GM19372 (cell line): ENCODE data around the gene GLT6D1.

Source experiments
- ATAC-seq: cut with Tn5 transposase; IDR thresholded peaks from one replicate; pipeline ENCODE4 v1.9.1; 2021; ENCODE audit warnings: mild to moderate bottlenecking, low read depth, moderate library complexity; ENCODE audit not compliant: unreplicated experiment

The GLT6D1 gene

DNA sequence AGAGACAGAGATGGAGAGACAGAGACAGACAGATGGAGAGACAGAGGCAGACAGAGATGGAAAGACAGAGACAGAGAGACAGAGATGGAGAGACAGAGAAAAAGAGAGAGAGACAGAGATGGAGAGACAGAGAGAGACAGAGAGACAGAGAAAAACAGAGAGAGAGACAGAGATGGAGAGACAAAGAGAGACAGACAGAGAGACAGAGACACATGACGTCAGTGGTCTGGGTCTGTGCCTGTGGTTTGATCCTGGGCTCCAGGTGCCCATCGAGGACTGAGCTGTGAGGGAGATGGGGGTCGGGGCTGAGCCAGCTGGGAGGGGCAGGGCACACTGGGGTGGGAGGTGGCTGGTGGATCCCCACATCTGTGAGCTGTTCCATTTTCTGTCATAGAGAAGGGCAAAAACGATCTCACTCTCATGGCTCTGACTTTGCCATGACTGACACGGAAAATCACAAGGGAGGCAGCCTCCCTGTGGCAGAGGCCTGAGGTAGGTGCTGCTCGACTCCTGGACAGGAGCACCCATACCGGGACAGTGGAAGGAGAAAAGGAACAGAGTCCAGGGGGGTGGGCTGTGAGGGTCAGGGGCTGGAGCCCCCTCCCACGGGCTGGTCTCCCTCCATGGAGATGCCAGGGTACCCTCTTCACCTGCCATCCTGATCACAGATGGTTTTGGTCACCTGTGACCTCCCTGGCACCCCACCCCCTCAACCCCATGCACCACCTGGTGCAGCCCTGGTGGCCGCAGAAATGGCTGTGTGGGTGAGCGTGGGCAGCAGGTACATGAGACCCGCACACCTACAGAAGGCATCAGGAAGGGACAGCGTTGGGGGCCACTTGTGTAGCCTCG, 28.8 kb downstream of the GLT6D1 start:
- ATAC-seq = no peak

DNA sequence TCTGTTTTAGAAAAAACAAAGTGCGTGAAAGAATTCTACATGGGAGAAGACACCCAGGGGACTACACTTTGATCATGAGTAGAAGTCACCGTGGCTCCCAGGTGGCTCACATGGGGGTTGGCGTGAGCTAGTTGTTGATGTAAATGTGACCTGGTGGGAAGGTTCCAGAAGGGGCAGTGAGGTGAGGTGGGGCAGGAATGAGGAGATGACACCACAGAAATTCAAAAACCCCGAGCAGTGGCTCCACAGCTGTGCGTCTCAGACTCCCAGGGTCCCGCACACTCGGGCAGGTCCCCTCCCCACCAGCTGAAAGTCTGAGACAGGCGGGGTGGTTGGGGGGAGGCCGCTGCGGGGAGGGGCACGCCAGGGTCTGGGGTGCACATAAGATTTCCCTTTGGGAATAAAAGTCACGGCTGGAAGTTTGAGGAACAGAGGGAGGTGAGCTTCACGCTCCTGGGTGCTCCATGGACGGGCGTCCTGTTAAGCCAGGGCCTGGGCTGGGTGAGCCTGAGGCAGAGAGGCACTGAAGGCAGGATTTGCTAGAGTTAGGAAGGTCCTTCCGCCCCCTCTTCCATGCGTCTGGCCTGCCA, 29.9 kb downstream of the GLT6D1 start:
- ATAC-seq = no peak

DNA sequence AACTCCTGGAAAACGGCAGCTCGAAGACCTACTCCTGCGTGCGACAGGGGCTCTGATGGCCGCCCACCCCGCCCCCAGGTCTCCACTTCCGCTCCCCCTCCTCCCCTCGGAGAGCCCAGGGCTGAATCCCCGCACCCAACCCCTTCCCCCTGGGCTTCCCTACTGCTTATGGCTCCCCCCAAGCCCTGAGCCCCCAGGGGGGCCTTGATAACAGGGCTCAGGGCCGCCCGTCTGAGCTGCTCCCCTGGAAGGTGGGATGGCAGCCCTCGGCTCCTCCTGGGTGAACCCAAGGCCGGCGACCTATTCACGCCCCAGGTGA, 30.4 kb downstream of the GLT6D1 start:
- no peak for ATAC-seq

DNA sequence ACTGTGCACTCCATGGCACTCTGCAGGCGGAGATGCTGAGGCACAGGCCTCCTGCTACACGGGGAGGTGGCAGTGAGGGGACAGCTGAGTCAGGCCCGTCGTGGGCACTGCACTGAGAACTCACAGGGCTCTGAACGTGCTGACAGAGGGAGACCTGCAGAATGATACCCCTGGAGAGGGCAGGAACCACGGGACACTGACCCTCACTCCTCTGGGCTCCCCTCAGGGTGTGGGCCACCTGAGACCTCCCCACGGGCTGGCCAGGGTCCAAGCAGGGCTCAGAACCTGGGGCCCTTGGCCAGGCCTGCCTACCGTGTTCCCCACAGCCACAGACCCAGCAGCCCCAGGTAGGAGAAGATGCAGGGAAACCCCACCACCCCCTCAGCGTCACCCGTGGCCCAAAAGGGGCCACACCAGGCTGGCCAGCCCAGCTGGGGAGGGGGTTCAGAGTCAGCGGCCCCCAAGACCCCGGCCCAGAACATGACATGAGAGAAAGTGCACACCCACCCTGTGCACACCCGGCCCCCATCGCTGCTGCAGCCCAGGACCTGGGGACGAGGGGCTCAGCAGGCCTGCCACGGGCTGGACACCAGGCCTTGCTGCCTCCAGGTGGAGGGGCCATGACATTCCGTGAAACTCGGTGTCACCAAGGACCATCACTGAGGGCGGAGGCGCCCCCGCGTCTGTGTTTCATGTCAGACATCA, 30.9 kb downstream of the GLT6D1 start:
- no peak for ATAC-seq

DNA sequence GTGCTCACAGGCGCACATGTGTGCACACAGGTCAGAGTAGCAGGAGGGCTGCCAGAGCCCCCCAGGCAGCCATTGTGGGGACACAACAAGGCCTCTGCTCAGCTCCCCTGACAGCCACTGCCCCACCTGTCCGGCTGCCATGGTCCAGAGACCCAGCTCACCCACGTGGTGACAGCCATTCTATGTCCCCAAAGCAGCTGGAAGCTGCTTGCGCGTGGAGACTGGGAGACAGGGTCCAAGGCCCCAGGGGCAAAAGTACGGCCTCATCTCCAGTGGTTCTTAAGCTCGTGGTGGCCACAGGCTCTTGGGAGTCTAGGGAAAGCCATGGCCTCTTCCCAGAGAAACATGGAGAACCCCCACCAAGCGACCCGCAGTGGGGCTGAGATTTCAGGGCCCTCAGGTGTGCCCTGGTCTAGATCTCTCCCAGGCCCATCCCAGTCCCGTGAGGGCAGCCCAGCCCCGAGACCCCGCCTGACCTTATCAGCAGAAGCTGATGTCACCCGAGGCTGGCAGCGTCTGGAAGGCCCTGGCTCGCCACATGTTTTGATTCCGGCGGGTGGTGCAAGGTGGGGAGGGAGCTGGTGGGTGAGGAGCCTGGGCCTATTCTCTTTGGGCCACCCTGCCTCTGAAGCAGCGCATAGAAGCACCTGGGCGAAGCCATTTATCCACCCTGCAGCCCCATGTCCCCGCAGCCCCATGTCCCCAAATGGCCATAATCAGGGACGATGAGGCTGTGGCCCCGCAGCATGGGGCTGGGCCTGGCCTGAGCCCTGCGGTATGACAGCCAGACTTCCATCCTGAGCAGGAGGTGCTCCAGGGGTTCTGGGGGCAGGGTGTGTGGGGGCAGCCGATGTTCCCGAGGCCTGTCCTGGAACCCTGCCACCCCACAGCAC, 31.7 kb downstream of the GLT6D1 start:
- no peak for ATAC-seq

DNA sequence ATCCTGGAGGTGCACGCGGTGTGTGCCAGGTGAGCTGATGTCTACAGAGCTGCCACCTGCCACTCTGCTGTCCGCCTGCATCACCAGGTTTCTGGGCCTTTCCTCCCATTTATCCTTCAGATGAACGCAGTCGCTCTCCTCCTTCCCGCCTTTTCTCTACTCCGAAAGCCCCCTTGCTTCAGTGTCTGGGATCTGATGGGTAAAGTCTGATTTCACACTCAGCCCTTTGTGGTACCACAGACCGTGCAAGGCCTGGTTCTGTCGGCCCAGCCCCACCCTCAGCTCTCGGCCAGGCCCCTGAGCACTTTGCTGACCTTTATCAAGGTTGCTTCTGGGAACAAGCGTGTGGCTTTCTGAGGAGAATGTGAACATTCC, 32.5 kb downstream of the GLT6D1 start:
- no peak for ATAC-seq

DNA sequence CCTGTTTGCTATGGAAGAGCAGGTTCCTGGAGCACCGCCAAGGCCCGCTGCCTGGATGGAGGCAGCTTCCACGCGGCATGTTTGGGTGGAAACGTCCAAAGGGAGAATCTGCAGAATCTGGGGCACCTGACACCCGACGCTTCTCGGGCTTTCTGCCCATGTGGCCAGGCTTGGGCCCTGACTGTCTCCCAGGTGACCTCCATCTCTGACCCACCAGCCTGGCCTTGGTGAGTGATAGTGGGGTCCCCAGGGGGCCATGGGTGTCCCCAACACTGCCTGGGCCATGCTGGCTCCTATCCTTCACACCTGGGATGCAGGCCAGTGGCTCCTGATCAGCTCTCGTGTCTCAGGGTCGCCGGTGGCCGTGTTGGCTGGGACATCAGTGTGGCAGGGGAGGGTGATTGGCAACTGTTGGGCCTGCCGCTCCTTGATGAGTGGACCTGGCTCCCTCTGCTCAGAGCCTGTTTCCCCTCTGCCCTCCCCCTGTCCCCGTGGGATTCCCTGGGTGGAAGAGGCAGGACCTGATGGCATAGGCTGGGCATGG, 34.0 kb downstream of the GLT6D1 start:
- no peak for ATAC-seq

DNA sequence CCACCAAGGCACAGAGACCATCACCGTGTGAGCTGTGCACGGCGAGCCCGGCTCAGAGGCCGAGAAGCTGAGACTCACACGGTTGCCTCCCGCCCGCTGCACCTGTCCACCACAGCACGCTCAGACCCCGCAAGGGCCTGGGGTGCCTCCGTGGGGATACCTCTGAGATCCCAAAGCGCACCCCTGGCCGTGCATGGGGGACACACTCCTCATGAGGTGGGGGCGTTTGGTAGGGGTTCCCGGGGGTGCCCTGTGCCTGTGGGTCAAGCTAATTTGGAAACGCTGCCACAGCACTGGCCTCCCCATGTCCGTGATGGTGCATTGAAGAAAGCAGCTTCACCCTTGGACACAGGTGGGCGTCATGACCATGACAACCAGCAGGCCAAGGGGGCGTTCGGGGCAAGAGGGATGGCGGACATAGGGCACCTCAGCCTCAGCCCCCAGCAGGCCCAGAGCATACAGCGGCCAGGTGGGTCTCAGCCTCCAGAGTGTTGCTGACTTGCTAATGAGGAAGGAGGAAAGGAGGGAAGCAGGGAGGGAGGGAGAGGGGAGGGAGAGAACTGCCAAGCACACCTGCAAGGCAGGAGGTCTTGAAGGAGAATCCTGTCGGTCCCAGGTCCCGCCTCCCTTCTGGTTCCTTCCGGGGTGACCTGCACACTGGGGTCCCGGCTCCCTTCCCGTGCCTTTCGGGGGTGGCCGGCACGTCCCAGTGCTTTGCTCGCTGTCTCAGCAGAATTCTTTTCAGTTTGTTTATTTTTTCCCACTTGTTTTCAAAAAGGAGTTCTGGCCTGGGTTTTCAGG, 34.7 kb downstream of the GLT6D1 start:
- no peak for ATAC-seq

DNA sequence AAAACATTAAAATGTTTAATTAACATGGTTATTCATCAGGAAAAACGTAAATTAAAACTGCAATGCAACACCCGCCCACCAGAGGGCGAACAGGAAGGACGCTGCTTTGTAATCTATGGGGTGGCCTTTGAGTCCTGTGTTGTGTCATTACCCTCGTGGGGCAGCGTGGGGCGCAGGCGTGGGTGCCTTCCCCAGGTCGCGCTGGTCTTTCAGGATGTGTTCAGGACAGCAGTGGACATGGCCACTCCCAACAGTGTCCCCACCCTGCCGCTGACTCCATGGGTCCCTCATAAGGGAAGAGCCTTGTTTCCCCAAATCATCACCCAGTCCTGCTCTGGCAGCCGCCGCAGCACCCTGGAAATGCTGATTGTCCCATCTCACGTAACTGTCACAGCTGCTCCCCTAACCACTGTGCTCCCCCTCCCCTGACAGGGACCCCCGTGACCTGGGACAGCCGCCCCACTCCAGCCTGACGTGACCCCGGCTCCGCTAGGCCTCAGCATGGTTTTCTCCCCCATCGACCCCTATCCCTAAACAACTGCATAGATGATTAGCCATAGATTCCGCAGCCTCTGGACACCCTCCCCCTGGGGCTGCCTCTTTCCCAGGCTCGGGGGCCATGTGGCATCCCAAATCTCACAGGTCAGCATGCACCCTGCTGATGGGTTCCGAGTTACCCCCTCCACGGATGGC, 36.4 kb downstream of the GLT6D1 start:
- ATAC-seq = no peak

DNA sequence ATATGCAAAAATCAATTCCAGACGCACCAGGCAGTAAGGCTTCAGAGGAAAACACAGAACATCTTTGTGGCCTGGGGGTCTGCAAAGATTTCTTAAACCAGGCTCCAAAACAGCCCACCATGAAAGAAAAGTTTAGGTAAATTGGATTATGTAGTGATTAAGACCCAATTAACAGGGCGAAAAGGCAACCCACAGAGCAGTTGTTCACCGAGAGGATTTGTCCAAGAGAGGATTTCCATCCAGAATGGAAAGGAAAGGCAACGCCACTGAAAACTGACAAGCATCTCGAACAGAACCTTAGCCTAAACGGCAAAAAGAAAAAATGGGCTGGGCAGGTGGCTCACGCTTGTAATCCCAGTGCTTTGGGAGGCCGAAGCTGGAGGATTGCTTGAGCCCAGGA, 37.4 kb downstream of the GLT6D1 start:
- no peak for ATAC-seq

DNA sequence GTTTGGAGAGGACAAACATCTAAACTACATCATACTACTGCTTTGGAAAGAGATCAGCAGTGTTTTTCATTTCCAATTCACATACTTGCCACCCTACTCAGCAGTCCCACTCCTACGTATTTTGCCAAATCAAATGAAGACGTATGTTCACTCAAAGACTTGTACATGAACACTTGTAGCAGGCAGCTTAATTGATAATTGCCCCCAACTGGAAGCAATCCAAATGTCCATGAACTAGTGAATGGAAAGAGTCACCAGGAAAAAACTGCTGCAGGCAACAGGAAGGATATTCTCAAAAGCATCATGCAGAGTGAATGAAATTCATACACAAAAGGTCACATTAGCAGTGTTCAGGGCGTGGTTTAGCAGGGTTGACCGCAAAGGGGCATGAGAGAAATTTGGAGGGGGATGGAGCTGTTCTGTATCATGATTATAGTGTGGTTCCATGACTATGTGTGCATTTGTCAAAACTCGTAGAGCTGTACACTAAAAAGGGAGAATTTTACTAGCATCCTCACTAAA, 39.0 kb downstream of the GLT6D1 start:
- ATAC-seq = no peak

DNA sequence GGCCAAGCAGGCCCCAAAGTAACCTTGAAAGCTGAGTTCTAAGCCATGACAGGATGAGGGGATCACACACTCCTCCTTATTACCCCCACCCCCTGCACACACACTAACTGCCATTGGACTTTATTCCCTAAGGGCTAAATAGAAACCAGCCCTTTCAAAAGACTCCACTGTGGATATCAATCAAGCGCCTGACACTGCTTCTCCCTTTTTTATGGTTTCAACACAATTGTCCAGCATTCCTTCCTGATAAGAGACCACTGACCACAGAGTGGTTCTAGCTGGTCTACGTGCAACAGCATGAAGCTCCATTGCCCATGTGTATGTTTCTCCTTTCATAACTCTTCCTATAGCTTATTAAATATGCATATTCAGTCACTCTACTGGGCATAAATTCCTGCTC, 43.1 kb downstream of the GLT6D1 start:
- ATAC-seq = no peak

DNA sequence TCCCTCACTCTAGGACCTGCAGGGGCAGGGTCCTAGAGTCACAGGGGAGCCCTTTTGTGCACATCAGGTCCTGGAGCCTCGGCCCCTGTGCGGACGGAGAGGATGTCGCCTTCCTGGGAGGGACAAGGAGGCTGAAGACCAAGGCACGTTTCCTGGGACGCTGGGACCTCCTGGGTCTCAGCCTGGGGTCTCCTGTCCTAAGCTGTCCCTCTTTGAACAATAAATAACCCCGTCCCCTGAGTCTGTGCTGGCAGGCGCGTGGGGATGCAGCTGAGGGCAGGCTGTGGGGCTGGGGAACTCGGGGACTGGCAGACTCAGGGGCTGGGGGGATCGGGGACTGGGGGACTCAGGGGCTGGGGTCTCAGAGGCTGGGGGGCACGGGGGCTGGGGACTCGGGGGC, 46.7 kb downstream of the GLT6D1 start:
- no peak for ATAC-seq

DNA sequence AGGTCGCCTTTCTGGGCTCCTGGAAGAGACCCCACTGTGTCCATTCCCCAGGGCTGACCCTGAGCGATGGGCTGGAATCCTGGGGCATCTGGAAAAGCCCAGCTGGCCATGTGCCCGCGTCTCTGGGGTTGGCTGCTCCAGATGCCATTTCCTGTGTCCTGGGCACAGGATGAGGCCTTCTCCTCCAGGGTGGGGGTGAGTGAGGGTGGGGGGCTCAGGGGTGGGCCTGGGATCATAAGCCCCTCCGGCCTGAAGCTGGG, 47.1 kb downstream of the GLT6D1 start:
- ATAC-seq = no peak

DNA sequence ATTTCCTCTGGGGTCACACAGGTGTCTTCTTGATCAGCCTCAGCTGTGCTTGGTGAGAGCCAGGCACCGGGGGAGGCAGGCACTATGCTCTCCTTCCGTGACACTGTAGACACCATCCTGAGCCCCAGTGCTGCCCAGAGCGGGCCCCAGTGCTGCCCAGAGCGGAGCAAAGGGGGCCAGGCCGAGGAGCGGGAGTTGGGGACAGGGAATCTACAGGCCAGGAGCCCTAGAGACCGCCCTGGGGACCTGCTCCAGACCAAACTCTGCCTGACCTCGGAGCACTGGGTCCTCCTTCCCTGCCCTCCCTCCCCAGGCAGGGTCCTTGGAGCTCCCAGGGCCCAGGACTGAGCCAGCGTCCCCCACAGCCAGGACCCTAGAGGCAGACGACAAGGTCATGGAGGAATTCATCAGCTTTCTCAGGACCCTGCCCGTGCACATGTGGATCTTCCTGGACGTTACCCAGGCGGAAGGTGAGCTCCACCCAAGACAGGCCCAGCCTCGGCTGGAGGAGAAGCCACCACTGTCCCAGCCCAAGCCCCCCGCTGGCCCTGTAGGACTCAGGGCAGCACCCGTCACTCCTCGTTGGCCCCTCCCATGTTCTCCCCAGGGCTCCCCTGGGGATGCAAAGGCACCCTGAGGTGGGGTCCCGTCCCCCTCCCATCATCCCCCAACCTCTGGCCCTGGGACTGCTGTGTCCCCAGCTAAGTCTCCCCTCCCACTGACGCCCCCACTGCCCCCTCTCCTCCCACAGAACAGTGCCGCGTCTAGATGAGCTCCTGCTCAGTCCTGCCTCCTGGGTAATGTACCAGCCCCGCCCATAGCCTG, 47.6 kb downstream of the GLT6D1 start:
- ATAC-seq = no peak

DNA sequence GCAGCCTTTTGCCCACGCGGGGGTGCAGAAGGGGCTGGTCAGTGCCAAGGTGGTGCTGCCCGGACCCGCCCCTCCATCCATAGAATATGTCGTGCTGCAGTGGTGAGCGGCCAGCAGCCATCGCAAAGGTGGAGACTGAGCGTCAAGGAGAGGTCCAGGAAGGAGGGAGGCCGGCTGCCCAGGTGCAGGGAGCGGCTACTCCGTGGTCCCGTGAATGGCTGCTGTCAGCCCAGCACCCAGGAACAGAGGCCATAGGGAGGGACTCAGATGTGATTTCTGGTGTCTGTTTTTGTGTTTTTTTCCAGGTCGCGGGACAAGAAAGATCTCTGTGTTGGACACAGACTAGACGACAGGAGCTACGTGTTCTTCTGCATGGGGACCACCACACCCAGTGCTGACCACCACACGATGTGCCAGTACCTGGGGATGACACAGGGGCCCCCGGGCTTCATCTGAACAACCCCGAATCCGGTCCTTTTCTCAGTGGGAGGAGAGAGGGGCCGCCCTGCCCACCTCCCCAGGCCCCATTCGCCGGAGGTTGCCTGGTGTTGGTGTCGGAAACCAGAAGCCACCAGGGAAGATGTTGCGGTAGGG, 48.8 kb downstream of the GLT6D1 start:
- ATAC-seq = no peak

DNA sequence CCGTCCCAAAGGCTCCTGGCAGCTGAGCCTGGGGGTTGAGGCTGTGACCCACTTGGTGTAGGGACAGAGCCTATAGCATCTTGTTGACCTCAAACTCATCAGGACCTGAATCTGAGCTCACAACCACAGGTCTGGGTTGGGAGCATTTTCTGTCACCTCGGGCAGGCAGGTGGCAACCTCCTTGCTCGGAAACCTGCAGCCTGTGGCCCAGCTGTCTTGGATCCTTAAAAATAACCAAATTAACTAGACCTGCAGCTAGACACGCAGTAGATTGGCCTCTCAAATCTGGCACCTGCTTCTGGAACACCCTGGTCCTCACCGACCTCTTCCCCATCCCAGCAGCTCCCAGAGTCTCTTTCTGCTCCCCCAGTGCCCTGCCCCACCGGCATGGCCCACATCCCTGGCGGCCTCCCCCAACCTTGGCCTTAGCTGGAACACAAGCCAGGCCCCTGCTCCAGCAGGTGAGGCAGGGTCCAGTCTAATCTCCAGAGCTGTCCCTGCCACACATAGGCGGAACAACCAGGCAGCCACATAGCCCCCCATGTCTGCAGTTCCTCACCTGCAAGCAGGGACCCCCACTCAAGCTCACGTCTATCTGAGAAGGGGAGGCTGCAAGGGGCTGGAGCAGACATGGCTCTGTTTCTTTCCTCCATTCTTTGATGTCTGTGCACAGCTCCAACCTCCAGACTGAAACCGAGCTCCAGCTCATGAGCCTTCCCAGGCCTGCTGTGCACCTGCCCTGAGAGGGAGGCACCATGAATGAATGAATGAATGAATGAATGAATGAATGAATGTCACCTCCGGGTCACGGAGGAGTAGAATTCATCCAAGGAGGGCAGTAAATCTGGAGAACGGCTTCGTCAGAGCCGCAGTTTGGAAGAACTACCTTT, 49.5 kb downstream of the GLT6D1 start:
- no peak for ATAC-seq
